HG03097 (cell line): ENCODE results near the gene ZCCHC3.
"Not testable (repeated sequence)": the region's sequence is repeated elsewhere in the genome, so short reads cannot be mapped to it uniquely, and the experiment has no call there.

ENCODE experiments used
- ATAC-seq: cut with Tn5 transposase; IDR thresholded peaks from one replicate; pipeline ENCODE4 v1.9.1; 2021; ENCODE audit not compliant: unreplicated experiment, low FRiP score

Gene ZCCHC3

DNA sequence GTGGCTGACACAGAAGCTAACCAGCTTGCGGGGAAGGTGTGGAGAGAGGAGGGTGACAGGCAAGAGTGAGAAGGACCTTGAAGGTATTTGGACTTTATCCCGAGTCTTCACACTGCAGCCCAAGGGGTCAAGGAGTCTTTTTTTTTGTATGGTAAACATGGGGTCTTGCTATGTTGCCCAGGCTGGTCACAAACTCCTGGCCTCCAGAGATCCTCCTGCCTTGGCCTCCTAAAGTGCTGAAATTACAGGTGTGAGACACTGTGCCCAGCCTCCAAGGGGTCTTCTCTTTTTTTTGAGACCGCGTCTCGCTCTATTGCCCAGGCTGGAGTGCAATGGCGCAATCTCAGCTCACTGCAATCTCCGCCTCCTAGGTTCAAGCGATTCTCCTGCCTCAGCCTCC lies 37.2 kb downstream of the ZCCHC3 start:
- ATAC-seq, result no peak

DNA sequence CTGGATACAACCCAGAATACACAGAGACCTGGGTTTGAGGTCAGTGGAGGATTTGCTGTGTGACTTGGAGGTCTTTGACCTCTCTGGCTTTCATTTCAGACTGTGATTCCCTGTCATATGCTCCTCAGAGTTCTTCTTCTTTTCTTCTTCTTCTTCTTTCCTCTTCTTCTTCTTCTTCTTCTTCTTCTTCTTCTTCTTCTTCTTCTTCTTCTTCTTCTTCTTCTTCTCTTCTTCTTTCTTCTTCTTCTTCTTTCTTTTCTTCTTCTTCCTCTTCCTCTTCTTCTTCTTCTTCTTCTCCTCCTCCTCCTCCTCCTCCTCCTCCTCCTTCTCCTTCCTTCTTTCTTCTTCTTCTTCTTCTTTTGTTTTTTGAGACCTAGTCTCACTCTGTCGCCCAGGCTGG lies 38.7 kb downstream of the ZCCHC3 start:
- not testable (repeated sequence) for ATAC-seq

DNA sequence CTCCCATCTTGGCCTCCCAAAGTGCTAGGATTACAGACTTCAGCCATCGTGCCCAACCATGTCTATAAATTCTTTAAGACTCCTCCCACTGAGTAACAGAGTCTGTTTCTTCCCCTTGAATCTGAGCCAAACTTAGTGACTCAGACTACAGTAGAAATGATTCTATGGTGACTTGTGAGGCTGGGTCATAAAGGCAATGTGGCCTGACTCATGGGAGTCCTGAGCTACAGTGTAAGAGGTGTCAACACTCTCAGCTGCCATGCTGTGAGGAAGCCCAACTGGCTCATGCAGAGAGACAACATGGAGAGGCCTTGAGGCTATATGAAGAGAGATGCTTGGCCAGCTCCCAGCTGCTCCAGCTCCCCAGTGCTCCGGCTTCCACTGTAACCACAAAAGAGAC lies 44.3 kb downstream of the ZCCHC3 start:
- no peak for ATAC-seq

DNA sequence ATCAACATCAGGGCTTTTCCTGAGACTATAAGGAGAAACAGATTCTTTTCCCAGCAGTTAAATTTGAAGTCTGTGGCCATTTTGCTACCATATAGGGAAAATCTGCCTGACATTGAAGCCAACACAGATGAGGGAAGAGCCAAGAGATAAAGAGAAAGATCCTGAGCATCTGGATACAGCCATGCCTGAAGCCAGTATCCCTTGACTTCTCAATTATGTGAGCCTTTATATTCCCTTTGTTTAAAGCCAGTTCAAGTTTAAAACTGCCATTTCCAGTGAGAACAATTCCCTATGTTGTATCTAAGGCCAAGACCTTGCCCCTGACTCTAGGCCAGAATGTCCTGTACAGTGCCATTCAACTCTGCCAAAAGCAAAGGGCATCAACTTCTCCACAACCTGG lies 45.7 kb downstream of the ZCCHC3 start:
- no peak for ATAC-seq

DNA sequence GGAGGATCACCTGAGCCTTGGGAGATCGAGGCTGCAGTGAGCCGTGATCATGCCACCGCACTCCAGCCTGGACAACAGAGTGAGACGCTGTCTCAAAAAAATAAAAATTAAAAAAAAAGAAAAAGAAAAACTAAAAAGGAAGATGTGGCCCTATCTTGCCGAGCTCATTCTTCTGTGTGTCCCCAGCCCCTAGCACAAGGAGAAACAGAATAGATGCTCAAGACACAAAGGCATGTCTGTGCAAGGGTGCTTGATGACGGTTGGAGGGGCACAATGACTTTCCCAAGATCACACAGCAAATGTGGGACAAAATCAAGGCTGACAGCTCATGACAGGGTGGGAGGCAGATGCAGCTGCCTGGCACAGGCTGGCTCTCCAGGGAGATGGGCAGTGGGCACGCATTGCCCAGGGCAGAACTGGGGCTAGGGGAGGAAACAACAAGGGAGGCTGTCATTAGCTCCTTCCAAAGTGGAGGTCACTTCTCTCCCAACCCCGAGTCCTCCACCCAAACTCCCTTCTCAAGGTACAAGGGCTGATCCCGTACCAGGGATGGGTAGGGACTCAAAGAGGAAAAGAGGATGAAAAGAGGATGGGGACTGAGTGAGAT lies 48.8 kb downstream of the ZCCHC3 start:
- no peak for ATAC-seq

DNA sequence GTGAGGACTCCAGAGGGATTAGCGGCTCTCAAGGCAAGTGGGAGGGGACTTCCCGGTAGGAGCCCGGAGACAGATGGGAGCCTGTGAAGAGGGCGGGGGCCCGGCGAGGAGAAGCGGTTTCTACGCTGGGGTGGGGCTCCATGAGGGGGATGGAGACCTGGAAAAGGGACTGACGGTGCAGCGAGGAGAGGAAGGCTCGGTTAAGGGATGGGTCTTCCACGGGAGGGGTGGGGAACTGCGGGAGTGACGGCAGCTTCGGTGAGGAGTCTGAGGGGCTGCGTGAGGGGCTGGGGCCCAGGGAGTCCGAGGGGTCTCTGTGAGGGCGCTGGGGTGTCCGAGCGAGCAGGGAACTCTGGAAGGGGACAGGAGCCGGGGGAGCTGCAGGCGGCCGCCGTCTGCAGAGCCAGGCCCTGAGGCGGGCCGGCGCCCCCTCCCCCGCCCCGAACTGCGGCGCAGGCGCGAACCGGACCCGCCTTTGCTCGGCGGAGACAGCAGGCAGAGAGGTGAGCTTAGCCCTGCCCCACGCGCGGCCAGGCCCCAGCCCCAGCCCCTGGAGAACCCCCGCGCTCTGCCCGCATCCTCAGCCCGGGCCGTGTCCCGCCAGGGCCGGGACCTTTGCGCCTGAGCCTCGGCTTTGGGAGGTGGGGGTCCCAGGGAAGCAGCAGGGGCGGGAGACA lies 49.4 kb downstream of the ZCCHC3 start, which contains the start of gene NRSN2:
NRSN2 (plus strand) TSS at position 472 of the 677 bp plus-strand sequence. CDS start 2,533 bp downstream, outside the sequence.
- ATAC-seq, result no peak

DNA sequence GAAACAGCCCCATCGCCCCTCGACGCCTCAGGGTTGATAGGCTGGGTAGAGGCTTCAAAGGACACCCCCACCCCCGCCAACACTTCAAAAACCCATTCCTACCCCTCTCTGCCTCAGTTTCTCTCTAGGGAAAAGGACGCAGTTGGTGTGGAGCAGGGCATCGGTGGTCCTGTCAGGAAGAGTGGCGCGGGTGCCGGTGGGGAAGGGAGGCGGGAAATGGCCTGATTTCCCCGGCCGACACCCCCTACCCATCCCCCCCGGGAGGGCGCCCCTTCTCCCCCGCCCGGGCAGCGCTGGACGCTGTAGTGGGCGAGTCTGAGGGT lies 49.9 kb downstream of the ZCCHC3 start:
- ATAC-seq, result no peak

DNA sequence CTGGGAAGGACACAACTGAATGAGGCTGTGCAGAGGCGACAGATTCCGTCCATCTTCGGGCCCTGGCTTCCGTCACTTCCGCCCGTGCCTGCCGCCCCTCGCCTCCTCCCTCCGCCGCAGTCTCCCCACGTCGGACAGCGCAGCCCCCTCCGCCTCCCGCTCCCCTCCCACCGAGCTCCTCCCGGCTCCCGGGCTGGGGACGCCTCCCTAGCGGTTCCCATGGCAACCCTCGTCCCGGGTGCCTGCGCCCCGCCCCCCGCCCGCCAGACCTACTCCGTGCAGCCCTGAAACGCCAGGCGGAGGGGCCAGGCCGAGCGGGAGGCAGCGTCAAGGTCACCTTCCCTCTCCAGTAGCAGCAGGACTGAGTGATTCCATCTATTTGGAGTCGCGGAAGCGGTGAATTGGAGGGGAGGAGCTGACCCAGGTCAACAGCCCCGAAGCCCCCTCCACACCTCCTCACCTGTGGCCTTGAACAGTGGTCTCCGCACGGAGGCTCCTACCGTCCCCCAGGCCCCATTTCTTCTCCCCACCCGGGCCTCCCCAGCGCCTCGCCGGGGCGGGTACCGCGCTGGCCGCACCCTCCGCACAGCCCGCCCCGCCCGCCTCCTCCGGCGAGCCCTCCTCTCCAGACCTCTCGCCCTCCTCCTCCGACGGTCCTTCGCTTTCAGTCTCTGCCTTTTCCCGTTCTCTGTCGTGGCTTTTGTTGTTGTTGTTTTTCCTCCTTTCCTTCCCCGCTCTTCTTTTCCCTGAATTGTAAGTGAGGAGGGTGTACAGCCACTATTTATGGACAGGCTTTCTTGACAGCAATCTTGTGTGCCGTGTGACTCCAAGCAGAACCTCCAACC lies 50.5 kb downstream of the ZCCHC3 start:
- ATAC-seq, result peak; percentile 53

DNA sequence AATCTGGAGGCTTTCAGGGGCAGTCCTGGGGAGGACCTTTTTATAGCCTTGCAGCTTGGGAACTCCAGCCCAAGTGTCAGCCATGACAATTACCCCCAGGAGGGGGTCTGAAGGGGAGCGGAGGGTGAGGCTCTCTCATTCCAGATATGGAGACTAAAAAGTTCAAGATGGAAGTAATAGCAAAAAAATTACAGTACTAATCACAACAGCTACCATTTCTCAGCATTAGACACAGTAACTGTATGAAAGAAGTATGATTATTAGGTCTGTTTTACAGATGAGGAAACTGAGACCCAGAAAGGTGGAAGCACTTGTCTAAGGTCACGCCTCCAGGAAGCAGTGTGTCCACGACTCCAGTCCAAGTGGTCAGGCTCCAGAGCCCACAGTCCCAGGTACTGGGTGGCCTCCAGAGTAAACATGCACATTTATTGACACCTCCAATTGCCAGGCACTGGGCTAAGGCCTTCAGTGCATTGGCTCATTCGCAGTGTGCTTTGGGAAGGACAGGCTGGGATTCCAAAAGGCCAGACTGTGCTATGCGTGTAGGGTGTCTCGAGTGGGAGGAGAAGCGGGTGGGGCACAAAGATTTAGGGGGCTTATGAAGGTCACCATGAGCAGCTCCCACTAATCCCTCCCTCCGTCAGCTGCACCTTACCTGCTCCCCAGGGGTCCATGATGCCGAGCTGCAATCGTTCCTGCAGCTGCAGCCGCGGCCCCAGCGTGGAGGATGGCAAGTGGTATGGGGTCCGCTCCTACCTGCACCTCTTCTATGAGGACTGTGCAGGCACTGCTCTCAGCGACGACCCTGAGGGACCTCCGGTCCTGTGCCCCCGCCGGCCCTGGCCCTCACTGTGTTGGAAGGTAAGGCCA lies 51.8 kb downstream of the ZCCHC3 start:
- ATAC-seq, result no peak
